Mesangial cell (primary cell): Measurements from ENCODE around the gene MRFAP1. TPM values are rescaled to one million over a fixed set of nuclear protein-coding genes. Genes with fewer than 3 reads are reported as not detected.

Experiments used
- total RNA-seq: library from RNA; depleted of rRNA; stranded (reverse); fragments of >200 nt; gene quantifications from 2 replicates; pipeline ENCODE4 v1.2.3, GENCODE V29; 2015

The MRFAP1 gene
- 164 and 219 TPM in 2 replicates for total RNA-seq

GRCh38 chr4:6640292-6641163, at the start of gene MRFAP1:
Gene MRFAP1 (plus strand): TSS chr4:6640685. CDS start chr4:6640863, 178 bp downstream.

Other genes starting within 250 kb of the MRFAP1 start
- gene PPP2R2C, start 168.1 kb upstream of the MRFAP1 start, total RNA-seq = not detected in 2 replicates
- 19.2 and 49.6 TPM in 2 replicates for gene MAN2B2, start 65.5 kb upstream of the MRFAP1 start, total RNA-seq
- gene S100P, start 53.2 kb downstream of the MRFAP1 start, total RNA-seq = not detected in 2 replicates
- gene MRFAP1L1, start 69.2 kb downstream of the MRFAP1 start, total RNA-seq = 19.5 and 21.5 TPM in 2 replicates
- 20.9 and 23.5 TPM in 2 replicates for gene BLOC1S4, start 75.5 kb downstream of the MRFAP1 start, total RNA-seq
- gene KIAA0232, start 142.0 kb downstream of the MRFAP1 start, total RNA-seq = 12.9 and 19.3 TPM in 2 replicates